ENCODE data around the gene PROX1.

GRCh38 chr1:213984387-213985208 lies 3.2 kb upstream of the PROX1 start:
- no peak for TF ChIP-seq L3MBTL2 (conservative IDR thresholded peaks at IDR 0.05)
- no peak for TF ChIP-seq FOXM1 (IDR thresholded peaks at IDR 0.05; ENCODE audit: borderline replicate concordance)

Measured in HEK293T (cell line).